Stimulated activated CD4-positive, alpha-beta T cell treated with anti-CD3 and anti-CD28 coated beads, Interleukin-2, amount 100 ng/mL, for 4 hours (primary cell): ENCODE measurements around the gene BLCAP.
"Not testable (repeated sequence)": the region's sequence is repeated elsewhere in the genome, so short reads cannot be mapped to it uniquely, and the experiment has no call there.

Source experiments
- DNase-seq: peaks from one replicate; pipeline ENCODE4 v3.0.0-alpha.2; 2020; ENCODE audit warnings: low read depth

The BLCAP gene

DNA sequence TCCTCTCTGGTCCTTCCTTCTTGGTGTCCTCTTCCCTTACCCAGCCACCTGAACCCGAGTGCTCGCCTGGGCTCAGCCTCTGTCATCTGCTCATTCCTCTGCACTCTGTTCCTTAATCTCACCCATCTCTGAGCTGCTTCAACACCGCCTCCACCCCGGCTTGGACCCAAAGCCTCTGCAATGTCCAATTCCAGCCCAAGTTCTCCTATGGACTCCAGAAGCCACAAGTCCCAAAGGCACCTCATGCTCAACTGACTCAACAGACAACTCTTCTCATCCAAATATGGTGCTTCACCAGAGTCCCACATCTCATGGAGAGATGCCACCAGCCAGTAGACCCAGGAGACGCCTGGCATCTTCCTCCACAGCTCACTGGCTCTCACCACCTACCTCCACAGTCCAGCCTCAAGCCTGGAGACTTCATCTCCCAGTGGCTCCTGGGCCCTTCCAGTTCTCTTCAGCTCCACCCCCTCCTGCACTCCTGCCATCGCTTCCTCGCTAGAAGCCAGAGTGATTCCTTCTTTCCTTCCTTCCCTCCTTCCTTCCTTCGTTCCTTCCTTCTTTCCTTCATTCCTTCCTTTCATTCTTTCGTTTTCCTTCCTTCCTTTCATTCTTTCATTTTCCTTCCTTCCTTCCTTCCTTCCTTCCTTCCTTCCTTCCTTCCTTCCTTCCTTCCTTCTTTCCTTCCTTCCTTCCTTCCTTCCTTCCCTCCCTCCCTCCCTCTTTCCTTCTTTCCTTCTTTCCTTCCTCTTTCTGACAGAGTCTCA is 47.6 kb downstream of the BLCAP start:
- DNase-seq, result no peak

DNA sequence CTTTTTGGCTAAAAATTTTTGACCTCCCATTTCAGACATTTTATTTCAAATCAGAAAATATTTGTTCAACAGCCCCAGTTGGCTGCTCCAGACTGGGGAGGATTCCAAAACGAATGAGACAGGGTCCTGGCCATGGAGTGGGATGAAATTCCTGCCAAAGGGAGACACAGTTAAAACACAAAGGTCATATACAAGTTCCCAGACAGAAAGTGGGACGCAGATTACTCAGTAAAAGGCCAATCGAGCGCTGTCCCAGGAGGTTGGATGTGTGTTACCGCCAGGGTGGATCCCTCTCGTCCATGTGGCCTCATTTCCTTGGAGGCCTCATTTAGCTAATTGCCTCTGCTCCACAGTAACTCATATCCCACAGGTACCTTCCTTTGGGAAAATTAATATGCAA is 48.4 kb downstream of the BLCAP start:
- no peak for DNase-seq

DNA sequence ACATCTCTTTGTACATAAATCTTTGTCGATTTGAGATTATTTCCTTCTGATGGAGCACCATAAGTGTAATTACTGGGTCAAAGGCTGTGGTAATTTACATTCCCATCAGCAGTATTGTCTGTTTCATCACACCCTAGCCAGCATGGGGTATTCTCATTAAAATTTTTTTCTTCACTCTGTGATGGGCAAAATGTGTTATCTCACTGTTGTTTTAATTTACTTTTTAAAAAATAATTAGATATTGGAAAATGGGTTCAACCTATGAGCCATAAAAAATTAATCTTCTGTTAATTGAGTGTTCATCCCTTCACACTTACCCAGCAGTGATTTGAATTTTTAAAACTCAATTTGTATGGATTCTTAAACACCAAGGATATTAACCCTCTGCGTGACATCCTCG is 50.6 kb downstream of the BLCAP start:
- DNase-seq, result no peak

DNA sequence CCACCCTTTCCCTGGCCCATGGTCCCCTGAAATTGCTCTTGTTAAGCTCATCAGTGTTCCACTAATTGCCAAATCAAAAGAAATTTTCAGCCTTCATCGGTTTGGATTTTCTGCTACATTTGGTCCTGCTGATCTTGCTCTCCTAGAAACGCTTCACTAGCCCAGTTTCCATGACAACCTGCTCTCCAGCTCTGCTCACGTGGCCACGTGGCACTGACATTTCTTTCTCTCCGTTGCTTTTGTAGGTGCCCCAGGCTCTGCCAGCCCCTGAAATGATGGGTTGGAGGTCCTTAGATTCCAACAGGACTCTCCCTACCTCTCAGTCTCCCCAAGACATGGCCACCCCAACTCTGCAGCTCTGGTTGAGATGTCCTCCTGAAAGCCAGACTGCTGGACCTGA is 52.4 kb downstream of the BLCAP start:
- DNase-seq, result no peak

DNA sequence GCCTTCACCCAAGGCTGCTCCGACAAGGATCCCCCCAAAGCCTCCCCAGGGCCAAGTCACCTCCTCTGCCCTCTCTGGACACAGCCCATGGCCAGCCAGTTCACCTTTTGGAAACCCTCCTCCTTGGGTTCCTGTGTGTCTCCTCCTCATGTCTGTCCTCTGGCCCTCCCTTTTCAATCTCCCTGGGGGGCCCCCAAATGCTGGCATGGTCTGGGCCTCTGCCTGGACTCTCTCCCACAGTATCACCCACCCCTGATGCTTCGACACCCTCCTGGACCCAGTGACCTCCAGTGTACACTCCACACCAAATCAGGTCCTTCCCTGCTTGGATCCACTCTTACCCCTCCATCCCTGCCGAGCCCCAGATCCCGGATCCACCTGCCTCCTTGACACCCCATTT is 53.3 kb downstream of the BLCAP start:
- no peak for DNase-seq

DNA sequence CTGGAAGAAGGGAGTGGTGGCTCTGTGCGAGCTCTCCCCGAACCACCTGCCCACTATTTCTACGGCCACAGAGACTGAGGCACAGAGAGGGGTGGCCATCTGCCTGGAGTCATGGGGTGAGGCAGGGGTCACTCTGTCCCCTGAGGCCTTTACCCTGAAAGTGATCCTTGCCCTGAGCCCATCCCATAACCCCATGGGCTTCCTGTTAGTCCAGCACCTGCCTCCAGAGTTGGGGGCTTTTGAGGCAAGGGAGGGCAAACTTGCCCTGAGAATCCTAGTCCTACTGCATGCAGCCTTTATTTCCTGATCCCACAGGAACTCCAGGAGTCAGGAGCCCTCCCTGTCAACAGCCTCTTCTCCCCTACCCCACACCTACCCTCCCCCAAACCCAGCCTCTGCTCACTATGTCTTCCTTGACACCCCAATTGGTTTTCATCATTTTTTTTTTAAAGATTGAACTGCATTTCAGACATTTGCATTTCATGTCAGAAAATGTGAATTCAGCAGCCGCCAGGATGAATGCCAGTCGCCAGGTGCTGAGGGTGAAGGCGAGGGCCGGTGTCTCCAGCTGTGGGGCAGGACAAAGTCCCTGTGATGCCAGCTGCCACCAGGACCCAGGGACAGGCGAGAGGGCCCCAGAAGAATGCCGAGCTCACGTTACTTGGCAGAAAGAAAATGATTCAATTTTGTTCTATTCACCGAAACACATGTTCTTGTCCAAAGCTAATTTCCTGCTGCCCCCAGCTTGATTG is 54.3 kb downstream of the BLCAP start:
- no peak for DNase-seq

DNA sequence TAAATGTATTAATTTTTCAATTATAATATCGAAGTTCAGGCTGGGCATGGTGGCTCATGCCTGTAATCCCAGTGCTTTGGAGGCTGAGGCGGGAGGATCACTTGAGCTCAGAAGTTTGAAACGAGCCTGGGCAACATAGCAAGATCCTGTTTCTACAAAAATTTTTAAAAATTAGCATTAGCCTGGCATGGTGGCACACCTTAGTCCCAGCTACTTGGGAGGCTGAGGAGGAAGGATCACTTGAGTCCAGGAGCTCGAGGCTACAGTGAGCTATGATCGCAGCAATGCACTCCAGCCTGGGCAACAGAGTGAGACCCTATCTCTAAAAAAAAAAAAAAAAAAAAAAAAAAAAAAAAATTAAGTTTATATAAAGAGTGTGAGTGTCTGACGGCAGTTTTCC is 55.2 kb downstream of the BLCAP start:
- DNase-seq, result not testable (repeated sequence)

DNA sequence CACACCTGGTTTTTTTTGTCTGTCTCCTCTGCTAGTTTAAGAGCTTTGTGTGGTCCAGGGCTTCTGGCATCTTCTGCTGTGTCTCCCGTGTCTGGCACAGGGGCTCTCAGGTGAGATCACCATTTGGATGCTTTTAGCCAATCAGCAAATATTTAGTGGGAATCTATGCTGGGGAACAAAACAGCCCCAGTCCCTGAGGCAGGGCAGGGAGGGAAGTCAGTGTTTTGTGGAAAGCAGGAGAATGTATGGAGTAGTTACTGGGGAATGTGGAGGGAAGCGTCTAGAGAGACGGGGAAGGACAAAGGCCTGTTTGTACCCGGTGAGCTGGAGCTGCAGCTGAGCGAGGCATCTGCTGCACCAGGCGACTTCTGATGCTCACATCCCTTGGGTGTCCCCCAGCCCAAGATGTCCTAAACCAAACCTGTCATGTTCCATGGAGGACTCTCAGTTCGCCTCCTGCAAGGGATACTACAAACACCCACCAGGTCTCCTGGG is 55.9 kb downstream of the BLCAP start:
- DNase-seq, result no peak

DNA sequence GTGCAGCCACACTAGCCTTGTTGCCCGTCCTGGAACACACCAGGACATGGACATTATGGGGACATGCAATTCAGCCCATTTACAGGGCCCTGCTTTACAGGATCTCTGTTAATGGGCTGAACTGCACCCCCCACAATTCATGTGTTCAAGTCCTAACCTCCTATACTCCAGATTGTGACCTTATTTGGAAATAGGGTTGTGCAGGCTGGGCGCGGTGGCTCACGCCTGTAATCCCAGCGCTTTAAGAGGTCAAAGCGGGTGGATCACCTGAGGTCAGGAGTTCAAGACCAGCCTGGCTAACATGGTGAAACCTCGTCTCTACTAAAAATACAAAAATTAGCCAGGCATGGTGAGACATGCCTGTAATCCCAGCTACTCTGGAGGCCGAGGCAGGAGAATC is 57.5 kb downstream of the BLCAP start:
- DNase-seq, result not testable (repeated sequence)

DNA sequence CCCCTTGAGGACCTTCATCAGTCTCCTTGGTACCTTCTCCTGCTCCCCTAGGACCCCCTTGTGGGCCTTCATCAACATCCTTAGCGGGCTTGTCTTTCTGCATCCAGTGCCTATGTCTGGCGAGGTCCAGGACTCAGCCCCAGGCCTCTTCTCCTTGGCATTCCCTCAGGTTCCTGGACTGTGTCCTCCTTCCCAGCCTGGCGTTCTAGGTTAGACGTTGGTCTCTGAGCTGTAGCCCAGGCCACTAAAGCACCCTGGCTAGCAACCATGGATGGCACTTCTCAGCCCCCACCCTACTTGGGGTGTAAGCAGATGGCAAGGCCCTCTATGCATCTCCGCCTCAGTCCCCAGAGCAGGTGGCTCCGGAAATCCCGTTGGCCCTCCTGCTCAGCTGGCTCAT is 58.1 kb downstream of the BLCAP start:
- no peak for DNase-seq

DNA sequence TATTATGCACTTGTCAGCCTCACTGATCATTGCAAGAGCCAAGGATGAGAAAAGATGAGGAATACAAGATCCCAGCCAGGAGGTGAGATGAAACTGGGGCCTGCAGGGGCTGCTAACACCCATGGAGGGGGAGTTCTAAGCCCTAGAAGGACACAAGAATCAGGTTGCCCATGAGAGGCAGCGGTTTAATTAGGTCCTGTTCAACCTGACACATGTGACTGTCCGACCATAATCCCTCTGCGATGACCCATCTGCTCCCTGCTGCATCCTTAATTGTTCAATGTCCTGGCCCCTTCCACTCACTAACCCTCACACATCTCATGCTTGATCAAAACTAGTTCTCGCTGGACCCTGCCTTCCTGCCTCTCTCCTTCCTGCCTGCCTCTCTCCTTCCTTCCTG is 58.8 kb downstream of the BLCAP start:
- DNase-seq, result no peak
